ENCODE data around the gene FOXB1.

The FOXB1 gene

DNA sequence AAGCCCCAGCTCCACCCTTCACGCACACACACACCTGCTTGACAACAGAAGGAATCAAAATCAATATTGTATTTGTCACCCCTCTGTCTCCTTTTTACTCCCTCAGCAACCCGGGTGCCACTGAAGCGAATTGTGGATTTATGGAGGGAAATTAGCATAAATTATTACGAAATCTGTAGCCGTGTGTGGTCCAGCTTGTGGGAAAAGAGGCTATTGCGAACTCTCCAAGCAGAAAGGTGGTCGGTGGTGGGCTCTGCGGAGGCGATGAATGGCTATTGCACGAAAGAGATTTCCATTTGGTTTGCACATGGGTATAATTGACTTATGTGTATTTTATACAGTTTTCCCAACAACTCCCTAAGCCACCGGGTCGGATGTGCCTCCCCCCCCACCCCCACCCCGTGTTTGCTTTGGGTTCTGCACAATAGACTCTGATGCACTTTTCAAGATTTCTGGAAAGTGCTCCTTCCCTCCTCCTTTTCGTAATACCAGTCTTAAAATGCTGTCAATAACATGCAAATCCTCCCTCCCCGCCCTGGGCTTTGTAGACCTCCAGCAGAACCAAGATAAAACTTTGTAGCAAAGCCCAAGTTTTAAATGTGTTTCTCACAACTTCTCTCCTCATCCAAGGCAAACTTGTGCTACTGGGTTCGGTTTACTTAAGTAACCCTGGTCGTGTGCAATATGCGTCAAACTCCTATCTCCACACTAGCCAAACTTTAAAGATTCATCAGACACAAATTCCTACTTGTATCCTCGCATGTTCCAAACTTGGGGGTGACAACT lies 3.1 kb upstream of the FOXB1 start:
- DNase-seq: no peak
- peaks cover 98% of the 10 kb centered on the region for H3K27me3 ChIP-seq
- H3K4me1 ChIP-seq: no peaks in the 10 kb centered on the region
- H3K4me3 ChIP-seq (ENCODE audit: low read depth, low read length): no peak overlapping the region
- TF ChIP-seq, protein P1, sequence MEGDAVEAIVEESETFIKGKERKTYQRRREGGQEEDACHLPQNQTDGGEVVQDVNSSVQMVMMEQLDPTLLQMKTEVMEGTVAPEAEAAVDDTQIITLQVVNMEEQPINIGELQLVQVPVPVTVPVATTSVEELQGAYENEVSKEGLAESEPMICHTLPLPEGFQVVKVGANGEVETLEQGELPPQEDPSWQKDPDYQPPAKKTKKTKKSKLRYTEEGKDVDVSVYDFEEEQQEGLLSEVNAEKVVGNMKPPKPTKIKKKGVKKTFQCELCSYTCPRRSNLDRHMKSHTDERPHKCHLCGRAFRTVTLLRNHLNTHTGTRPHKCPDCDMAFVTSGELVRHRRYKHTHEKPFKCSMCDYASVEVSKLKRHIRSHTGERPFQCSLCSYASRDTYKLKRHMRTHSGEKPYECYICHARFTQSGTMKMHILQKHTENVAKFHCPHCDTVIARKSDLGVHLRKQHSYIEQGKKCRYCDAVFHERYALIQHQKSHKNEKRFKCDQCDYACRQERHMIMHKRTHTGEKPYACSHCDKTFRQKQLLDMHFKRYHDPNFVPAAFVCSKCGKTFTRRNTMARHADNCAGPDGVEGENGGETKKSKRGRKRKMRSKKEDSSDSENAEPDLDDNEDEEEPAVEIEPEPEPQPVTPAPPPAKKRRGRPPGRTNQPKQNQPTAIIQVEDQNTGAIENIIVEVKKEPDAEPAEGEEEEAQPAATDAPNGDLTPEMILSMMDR (IDR thresholded peaks at IDR 0.05; ENCODE audit: low read depth, low read length): no peak
- no peaks in the 10 kb centered on the region for H3K9me3 ChIP-seq
- H3K36me3 ChIP-seq: no peaks in the 10 kb centered on the region

DNA sequence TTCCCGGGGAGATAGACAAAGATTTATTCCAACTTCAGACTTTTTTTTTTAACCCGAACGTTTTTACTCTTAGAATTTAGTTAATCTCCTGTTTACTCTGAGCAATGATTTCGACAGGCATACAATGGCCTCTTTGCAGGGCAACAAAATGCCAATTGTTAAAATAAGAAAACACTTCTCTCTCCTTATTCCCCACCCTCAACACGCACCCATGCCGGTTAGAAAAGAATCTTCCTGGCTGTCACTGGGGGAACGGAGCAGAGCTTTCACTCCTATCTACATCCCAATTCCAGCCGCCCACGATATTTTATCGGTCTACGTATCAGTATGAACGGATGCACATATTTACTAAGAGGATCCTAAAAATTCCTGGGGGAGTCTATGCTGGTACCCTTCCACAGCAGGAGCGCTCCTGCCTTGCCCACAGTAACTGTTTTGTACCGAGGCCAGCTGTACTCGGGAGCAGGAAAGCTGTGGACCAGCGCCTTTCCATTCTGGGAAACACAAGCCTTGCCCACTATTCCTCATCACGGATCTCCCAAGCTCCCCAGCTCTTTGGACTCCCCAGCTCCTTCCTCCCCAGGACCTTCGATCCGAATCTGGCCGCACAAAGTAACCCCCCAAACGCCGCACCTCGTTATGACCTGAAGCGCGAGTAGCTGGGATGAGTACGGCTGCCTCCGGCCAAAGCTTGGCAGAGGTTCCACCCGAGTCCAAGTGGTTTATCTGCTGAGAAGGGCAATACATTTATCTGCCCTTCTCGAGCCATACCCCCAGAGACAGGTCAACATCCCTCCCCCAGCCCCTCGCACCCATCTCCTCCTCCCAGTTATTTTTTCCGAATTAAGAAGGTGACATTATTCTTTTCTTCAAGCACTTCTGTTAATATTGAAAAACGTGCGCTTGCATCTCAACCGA lies 2.2 kb upstream of the FOXB1 start:
- no peaks in the 10 kb centered on the region for H3K36me3 ChIP-seq
- H3K9me3 ChIP-seq: no peaks in the 10 kb centered on the region
- no peaks in the 10 kb centered on the region for H3K4me1 ChIP-seq
- H3K27me3 ChIP-seq: peaks cover 98% of the 10 kb centered on the region
- TF ChIP-seq, protein P1 (IDR thresholded peaks at IDR 0.05; ENCODE audit: low read depth, low read length): no peak
- H3K4me3 ChIP-seq (ENCODE audit: low read depth, low read length): no peak overlapping the region
- DNase-seq: no peak

DNA sequence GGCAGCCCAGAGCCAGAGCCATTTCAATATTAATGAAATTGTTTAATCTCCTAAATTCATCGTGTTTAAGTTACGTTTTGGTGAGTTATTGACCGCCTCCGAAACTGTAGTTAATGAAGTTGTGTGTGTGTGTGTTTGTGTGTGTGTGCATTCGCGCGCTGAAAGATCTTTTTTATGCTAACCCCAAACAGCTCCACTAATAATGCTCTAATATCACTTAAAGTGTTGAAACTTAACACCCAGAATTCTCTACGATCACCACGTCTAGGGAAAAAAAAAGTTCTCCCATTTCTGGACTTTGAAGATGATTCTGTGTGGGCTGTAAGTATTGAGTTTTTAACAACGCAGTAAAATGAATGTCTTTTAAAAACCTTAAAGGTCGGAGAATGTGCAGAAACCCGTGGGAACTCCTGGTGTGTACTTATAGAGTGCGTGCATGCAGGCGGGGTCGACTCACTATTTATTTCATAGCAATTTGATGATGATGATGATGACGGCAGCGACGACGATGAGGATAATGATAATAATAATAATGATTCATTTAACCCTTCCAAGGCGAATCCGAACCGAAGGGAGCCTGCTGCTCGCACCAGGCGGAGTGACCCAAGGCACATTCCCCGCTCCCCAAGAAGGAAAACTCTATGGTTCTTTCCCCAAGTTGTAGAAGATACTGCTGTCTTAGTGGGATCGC lies 1.4 kb upstream of the FOXB1 start:
- no peak for DNase-seq
- no peaks in the 10 kb centered on the region for H3K36me3 ChIP-seq
- no peaks in the 10 kb centered on the region for H3K4me1 ChIP-seq
- peaks cover 98% of the 10 kb centered on the region for H3K27me3 ChIP-seq
- H3K4me3 ChIP-seq (ENCODE audit: low read depth, low read length): no peak overlapping the region
- TF ChIP-seq, protein P1 (IDR thresholded peaks at IDR 0.05; ENCODE audit: low read depth, low read length): no peak
- no peaks in the 10 kb centered on the region for H3K9me3 ChIP-seq

DNA sequence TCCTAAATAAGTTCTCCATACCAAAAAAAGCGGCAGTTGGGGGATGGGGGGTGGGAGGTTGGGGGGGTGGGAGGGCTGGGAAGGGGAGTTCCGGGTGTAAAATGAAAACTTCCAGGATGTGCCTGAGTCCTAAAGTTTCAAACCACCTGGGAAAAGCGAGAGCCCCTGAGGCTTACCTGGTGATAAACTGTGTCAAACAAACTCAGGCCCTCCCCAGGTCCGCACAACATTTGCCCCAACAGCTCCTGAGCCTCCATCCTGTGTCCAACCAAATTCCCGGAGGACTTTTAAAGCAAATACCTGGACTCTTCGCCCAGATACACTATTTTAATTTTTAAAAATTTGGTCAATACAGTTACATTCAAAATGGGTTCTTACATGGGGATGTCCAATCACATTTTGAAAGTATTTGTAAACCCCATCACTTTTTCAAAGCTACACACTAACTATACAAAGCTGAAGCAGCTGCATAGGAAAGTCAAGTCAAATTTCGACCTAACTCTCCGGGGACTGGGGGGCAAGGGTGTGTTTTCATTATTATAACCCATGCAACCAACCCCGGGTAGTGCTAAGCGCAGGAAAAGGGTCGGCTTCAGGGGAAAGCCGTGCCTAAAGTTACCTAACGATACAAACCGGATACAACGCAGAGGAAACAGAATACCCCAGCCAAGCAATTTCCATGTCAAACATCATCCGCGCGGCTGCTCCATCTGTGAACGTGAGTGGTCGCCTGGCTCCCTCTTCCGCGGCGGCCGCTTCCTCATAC lies 685 bp upstream of the FOXB1 start:
- Histone ChIP-seq H3K9me3 (no peaks in the 10 kb centered on the region), H3K36me3 (no peaks in the 10 kb centered on the region), H3K27me3 (peaks cover 98% of the 10 kb centered on the region), H3K4me1 (no peaks in the 10 kb centered on the region), H3K4me3 (ENCODE audit: low read depth, low read length) (no peak overlapping the region)
- TF ChIP-seq, protein P1 (IDR thresholded peaks at IDR 0.05; ENCODE audit: low read depth, low read length): no peak
- DNase-seq: no peak

- Histone ChIP-seq H3K4me1 (no peaks in the 10 kb centered on the region), H3K4me3 (ENCODE audit: low read depth, low read length) (no peak overlapping the region), H3K9me3 (no peaks in the 10 kb centered on the region), H3K27me3 (peaks cover 98% of the 10 kb centered on the region), H3K36me3 (no peaks in the 10 kb centered on the region)
- TF ChIP-seq, protein P1 (IDR thresholded peaks at IDR 0.05; ENCODE audit: low read depth, low read length): no peak
- DNase-seq: no peak
Measured at GRCh38 chr15:60004846-60005351, 788 bp downstream of the FOXB1 start.

All from BE2C (cell line).